Bronchial epithelial cell (primary cell): ENCODE data around the gene FXYD4. TPM values are rescaled to one million over a fixed set of nuclear protein-coding genes. Genes with fewer than 3 reads are reported as not detected.
"Not testable (repeated sequence)": the region's sequence is repeated elsewhere in the genome, so short reads cannot be mapped to it uniquely, and the experiment has no call there.

Experiments
- DNase-seq: peaks from one replicate; pipeline ENCODE4 v3.0.0-alpha.2; 2010; ENCODE audit warnings: low read depth
- FAIRE-seq: peaks from 2 replicates; lab custom pipeline; 2011; peaks lifted over from hg19 to GRCh38; lab: Jason Lieb, UNC
- H3K27me3 ChIP-seq: 2 replicates; pipeline ENCODE4 v1.5.1; 2011; ENCODE audit warnings: low read length; ENCODE audit not compliant: control insufficient read depth, insufficient read depth
- H3K36me3 ChIP-seq: 2 replicates; pipeline ENCODE4 v1.5.1; 2011; ENCODE audit warnings: low read length; ENCODE audit not compliant: control insufficient read depth, insufficient read depth
- H3K4me3 ChIP-seq: 2 replicates; pipeline ENCODE4 v1.5.1; 2011; ENCODE audit warnings: mild to moderate bottlenecking, low read depth, low read length, control low read depth
- CTCF ChIP-seq: IDR thresholded peaks from 2 replicates; pipeline ENCODE4 v1.5.1; 2011; ENCODE audit warnings: mild to moderate bottlenecking, moderate library complexity, low read length, control low read depth, inconsistent platforms; ENCODE audit not compliant: insufficient read depth, severe bottlenecking
- total RNA-seq: library from RNA; depleted of rRNA; stranded (reverse); fragments of >200 nt; gene quantifications from 2 replicates; pipeline ENCODE4 v1.2.1, GENCODE V29; 2014

The FXYD4 gene
- total RNA-seq, 1 donor from 2014 or later: not detected

GRCh38 chr10:43390333-43390732 lies 18.9 kb downstream of the FXYD4 start:
- FAIRE-seq (no peak), DNase-seq (no peak)
- TF ChIP-seq CTCF: no peak
- Histone ChIP-seq H3K27me3 (no peaks in the 10 kb centered on the region), H3K4me3 (no peak overlapping the region), H3K36me3 (peaks cover 36% of the 10 kb centered on the region)

GRCh38 chr10:43390759-43391158 lies 19.3 kb downstream of the FXYD4 start:
- H3K27me3 ChIP-seq: no peaks in the 10 kb centered on the region
- H3K4me3 ChIP-seq: no peak overlapping the region
- peaks cover 36% of the 10 kb centered on the region for H3K36me3 ChIP-seq
- DNase-seq (peak; percentile 22), FAIRE-seq (no peak)
- peak; percentile 49 for TF ChIP-seq CTCF

GRCh38 chr10:43391496-43391895 lies 20.1 kb downstream of the FXYD4 start:
- DNase-seq: no peak
- TF ChIP-seq CTCF: no peak
- no peak for FAIRE-seq
- H3K36me3 ChIP-seq: peaks cover 36% of the 10 kb centered on the region
- no peaks in the 10 kb centered on the region for H3K27me3 ChIP-seq
- no peak overlapping the region for H3K4me3 ChIP-seq

- peaks cover 26% of the 10 kb centered on the region for H3K36me3 ChIP-seq
- TF ChIP-seq CTCF: no peak
- FAIRE-seq: no peak
Observed at GRCh38 chr10:43392748-43393147, 21.3 kb downstream of the FXYD4 start.

GRCh38 chr10:43393186-43393585 lies 21.8 kb downstream of the FXYD4 start:
- not testable (repeated sequence) for H3K27me3 ChIP-seq, DNase-seq, H3K4me3 ChIP-seq, FAIRE-seq
- peaks cover 26% of the 10 kb centered on the region for H3K36me3 ChIP-seq

More at GRCh38 chr10:43392748-43393147, 21.3 kb downstream of the FXYD4 start:
- no peak for DNase-seq
- no peak overlapping the region for H3K4me3 ChIP-seq
- H3K27me3 ChIP-seq: no peaks in the 10 kb centered on the region

GRCh38 chr10:43393606-43394360 lies 22.3 kb downstream of the FXYD4 start:
- FAIRE-seq: no peak

More at GRCh38 chr10:43393606-43394360, 22.3 kb downstream of the FXYD4 start:
- H3K27me3 ChIP-seq: no peaks in the 10 kb centered on the region
- H3K4me3 ChIP-seq: no peak overlapping the region
- DNase-seq: no peak
- H3K36me3 ChIP-seq: peaks cover 24% of the 10 kb centered on the region
- TF ChIP-seq CTCF: no peak
